Activated CD4-positive, alpha-beta memory T cell treated with anti-CD3 and anti-CD28 coated beads for 36 hours (primary cell): ENCODE results near the gene LGI2. TPM values are rescaled to one million over a fixed set of nuclear protein-coding genes. Genes with fewer than 3 reads are reported as not detected.

Source experiments
- CTCF ChIA-PET: fragments of 350-600 bp; sonication (Branson Sonifier 250); formaldehyde crosslinking; loops from one replicate; lab custom pipeline; 2021; ENCODE audit warnings: antibody characterized with exemption, inconsistent platforms; lab: Charles Lee
- POLR2A ChIA-PET: fragments of 350-600 bp; sonication (Branson Sonifier 250); formaldehyde crosslinking; loops from one replicate; lab custom pipeline; 2021; ENCODE audit warnings: antibody characterized with exemption; lab: Charles Lee
- DNase-seq: peaks from one replicate; pipeline ENCODE4 v3.0.0-alpha.2; 2020
- H3K27ac Mint-ChIP-seq: one replicate; pipeline ENCODE4 v1.8.0; 2021; ENCODE audit warnings: mixed read lengths
- H3K27me3 Mint-ChIP-seq: one replicate; pipeline ENCODE4 v1.8.0; 2021; ENCODE audit warnings: mixed read lengths
- H3K36me3 Mint-ChIP-seq: one replicate; pipeline ENCODE4 v1.8.0; 2021; ENCODE audit warnings: mixed read lengths
- H3K4me1 Mint-ChIP-seq: one replicate; pipeline ENCODE4 v1.8.0; 2021; ENCODE audit warnings: low read depth, mixed read lengths
- H3K4me3 Mint-ChIP-seq: one replicate; pipeline ENCODE4 v1.8.0; 2021; ENCODE audit warnings: mild to moderate bottlenecking, mixed read lengths
- H3K9me3 Mint-ChIP-seq: one replicate; pipeline ENCODE4 v1.8.0; 2021; ENCODE audit warnings: mixed read lengths
- intact Hi-C: fragments of 100-400 bp; cut with micrococcal nuclease; formaldehyde crosslinking; loops from one replicate; pipeline ENCODE4 v1.15.1; 2023
- total RNA-seq, 2 experiments: library from RNA; stranded (reverse); gene quantifications; one replicate each; pipeline ENCODE4 v1.2.3, GENCODE V29; 2021

LGI2 gene
- total RNA-seq, 2 experiments from 2014 or later: not detected

GRCh38 chr4:24969486-24969885 is 61.3 kb downstream of the LGI2 start:
- H3K4me1 Mint-ChIP-seq: no peaks in the 10 kb centered on the region
- POLR2A ChIA-PET: no interaction called here
- no peak for DNase-seq
- CTCF ChIA-PET: interaction anchor here (2.8 kb wide), 1 partner anchor 11 kb away, joined by 14 read pairs; no protein-coding TSS in a partner anchor
- H3K36me3 Mint-ChIP-seq: no peaks in the 10 kb centered on the region
- intact Hi-C loops: no loop called here
- H3K27me3 Mint-ChIP-seq: peaks cover 3% of the 10 kb centered on the region
- peaks cover 20% of the 10 kb centered on the region for H3K9me3 Mint-ChIP-seq
- no peak overlapping the region for H3K27ac Mint-ChIP-seq
- H3K4me3 Mint-ChIP-seq: no peak overlapping the region

DNA sequence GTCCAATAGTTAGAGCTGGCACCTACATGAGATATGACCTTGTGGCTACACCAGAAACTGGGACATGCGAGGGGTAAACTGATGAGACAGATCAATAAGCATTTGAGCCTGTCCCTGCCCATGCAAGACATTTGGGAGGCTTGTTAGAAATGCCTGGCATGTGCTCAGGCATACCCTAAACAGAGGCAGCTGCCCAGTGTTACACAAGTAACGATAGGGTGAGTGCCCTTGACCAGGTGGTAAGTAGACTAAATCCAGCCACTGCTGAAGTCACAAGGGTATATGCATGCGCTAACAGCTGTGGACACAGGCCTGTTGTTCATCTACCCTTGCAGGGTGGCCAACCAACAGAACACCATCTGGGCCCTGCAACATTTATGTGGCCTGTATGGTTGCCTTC is 61.8 kb downstream of the LGI2 start:
- no peak overlapping the region for H3K27ac Mint-ChIP-seq
- CTCF ChIA-PET: interaction anchor here (2.8 kb wide), 1 partner anchor 11 kb away, joined by 14 read pairs; no protein-coding TSS in a partner anchor

DNA sequence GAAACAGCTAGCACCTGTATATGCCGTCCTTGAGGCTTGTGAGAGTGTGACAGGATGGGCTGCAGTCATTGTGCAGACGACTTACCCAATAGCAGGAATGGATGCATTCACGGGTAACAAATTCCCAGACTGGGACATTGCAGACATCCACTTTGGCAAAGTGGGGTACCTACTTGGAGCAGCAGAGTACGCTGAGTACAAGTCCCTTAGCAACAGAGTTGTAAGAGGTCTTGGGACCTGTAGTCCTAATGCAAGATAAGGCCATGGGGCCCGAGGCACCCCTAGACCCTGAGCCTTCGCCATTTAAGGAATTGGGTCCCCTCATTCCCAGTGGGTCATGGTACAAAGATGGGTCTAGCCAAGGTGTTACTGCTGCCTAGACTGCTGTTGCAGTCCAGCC is 62.5 kb downstream of the LGI2 start:
- Mint-ChIP-seq H3K27ac (no peak overlapping the region), H3K9me3 (peaks cover 22% of the 10 kb centered on the region), H3K4me3 (no peak overlapping the region), H3K27me3 (no peaks in the 10 kb centered on the region), H3K36me3 (no peaks in the 10 kb centered on the region), H3K4me1 (no peaks in the 10 kb centered on the region)
- intact Hi-C loops: no loop called here
- DNase-seq: no peak
- POLR2A ChIA-PET: no interaction called here
- CTCF ChIA-PET: interaction anchor here (2.8 kb wide), 1 partner anchor 12 kb away, joined by 14 read pairs; no protein-coding TSS in a partner anchor

More for the DNA sequence above, 61.8 kb downstream of the LGI2 start:
- Mint-ChIP-seq H3K4me3 (no peak overlapping the region), H3K27me3 (no peaks in the 10 kb centered on the region), H3K36me3 (no peaks in the 10 kb centered on the region), H3K4me1 (no peaks in the 10 kb centered on the region), H3K9me3 (peaks cover 22% of the 10 kb centered on the region)
- intact Hi-C loops: no loop called here
- DNase-seq: no peak
- POLR2A ChIA-PET: no interaction called here

GRCh38 chr4:24967346-24967745 is 63.4 kb downstream of the LGI2 start:
- Mint-ChIP-seq H3K4me1 (no peaks in the 10 kb centered on the region), H3K27me3 (no peaks in the 10 kb centered on the region), H3K4me3 (no peak overlapping the region), H3K36me3 (no peaks in the 10 kb centered on the region), H3K9me3 (peaks cover 24% of the 10 kb centered on the region), H3K27ac (no peak overlapping the region)
- POLR2A ChIA-PET: no interaction called here
- no peak for DNase-seq
- CTCF ChIA-PET: interaction anchor here (2.8 kb wide), 1 partner anchor 13 kb away, joined by 14 read pairs; no protein-coding TSS in a partner anchor
- intact Hi-C loops: no loop called here

- H3K4me3 Mint-ChIP-seq: no peak overlapping the region
- no peaks in the 10 kb centered on the region for H3K4me1 Mint-ChIP-seq
- CTCF ChIA-PET: no interaction called here
- no peaks in the 10 kb centered on the region for H3K36me3 Mint-ChIP-seq
- POLR2A ChIA-PET: no interaction called here
- intact Hi-C loops: no loop called here
- DNase-seq: no peak
- peaks cover 24% of the 10 kb centered on the region for H3K9me3 Mint-ChIP-seq
- H3K27ac Mint-ChIP-seq: no peak overlapping the region
- no peaks in the 10 kb centered on the region for H3K27me3 Mint-ChIP-seq
Measured at GRCh38 chr4:24966076-24966475, 64.7 kb downstream of the LGI2 start.

GRCh38 chr4:24965627-24966026 is 65.1 kb downstream of the LGI2 start:
- H3K36me3 Mint-ChIP-seq: no peaks in the 10 kb centered on the region
- H3K9me3 Mint-ChIP-seq: peaks cover 24% of the 10 kb centered on the region
- H3K27ac Mint-ChIP-seq: no peak overlapping the region
- no peaks in the 10 kb centered on the region for H3K4me1 Mint-ChIP-seq
- CTCF ChIA-PET: no interaction called here
- DNase-seq: no peak
- H3K27me3 Mint-ChIP-seq: no peaks in the 10 kb centered on the region
- POLR2A ChIA-PET: no interaction called here
- H3K4me3 Mint-ChIP-seq: no peak overlapping the region
- intact Hi-C loops: no loop called here

GRCh38 chr4:24963277-24963676 is 67.5 kb downstream of the LGI2 start:
- no peak overlapping the region for H3K27ac Mint-ChIP-seq
- peaks cover 24% of the 10 kb centered on the region for H3K9me3 Mint-ChIP-seq
- no peaks in the 10 kb centered on the region for H3K4me1 Mint-ChIP-seq
- no peak for DNase-seq
- no peak overlapping the region for H3K4me3 Mint-ChIP-seq
- intact Hi-C loops: no loop called here
- no peaks in the 10 kb centered on the region for H3K36me3 Mint-ChIP-seq
- POLR2A ChIA-PET: no interaction called here
- no peaks in the 10 kb centered on the region for H3K27me3 Mint-ChIP-seq
- CTCF ChIA-PET: no interaction called here

DNA sequence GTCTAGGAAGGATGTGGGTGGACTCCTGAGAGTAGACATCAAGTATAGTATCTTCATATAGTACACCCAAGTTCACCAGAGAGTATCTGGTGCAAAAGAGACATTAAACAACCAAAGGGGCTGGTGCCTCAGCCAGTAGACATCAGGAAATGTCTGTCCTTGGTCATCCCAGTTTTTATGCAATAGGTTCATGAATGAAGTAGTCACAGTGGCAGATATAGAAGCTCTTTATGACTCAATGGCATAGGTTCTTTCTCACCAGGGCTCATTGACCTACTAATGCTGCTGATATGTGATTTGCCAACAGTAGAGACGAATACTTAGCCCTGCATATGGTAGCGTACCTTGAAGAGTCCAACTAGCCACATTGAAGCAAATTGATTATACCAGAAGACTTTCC is 72.9 kb downstream of the LGI2 start:
- no peak overlapping the region for H3K4me3 Mint-ChIP-seq
- H3K4me1 Mint-ChIP-seq: no peaks in the 10 kb centered on the region
- intact Hi-C loops: no loop called here
- H3K36me3 Mint-ChIP-seq: no peaks in the 10 kb centered on the region
- no peak for DNase-seq
- H3K27ac Mint-ChIP-seq: no peak overlapping the region
- H3K9me3 Mint-ChIP-seq: peaks cover 8% of the 10 kb centered on the region
- ChIA-PET POLR2A (no interaction called here), CTCF (no interaction called here)
- peaks cover 1% of the 10 kb centered on the region for H3K27me3 Mint-ChIP-seq

DNA sequence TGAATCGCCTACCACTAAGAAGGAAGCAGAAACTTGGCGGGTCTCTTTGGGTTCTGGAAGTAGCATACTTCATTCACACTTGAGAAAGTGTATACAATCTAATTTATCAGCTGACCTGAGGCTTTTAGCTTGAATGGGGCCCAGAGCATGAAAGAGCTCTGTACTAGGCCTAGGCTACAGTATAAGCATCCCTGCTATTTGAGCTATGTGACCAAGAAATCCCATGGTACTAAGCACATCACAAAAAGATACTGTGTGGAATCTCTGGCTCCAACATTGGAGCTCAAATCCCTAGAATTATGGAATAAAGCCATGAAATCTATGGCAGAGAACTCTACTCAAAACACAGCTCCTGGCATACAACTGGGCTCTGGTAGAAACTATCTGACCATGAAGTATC is 74.0 kb downstream of the LGI2 start:
- no peaks in the 10 kb centered on the region for H3K36me3 Mint-ChIP-seq
- peaks cover 7% of the 10 kb centered on the region for H3K9me3 Mint-ChIP-seq
- H3K4me1 Mint-ChIP-seq: no peaks in the 10 kb centered on the region
- H3K27ac Mint-ChIP-seq: no peak overlapping the region
- H3K27me3 Mint-ChIP-seq: peaks cover 2% of the 10 kb centered on the region
- POLR2A ChIA-PET: no interaction called here
- no peak overlapping the region for H3K4me3 Mint-ChIP-seq
- DNase-seq: no peak
- intact Hi-C loops: no loop called here
- CTCF ChIA-PET: interaction anchor here (0.6 kb wide), 1 partner anchor 23 kb away, joined by 3 read pairs; no protein-coding TSS in a partner anchor

DNA sequence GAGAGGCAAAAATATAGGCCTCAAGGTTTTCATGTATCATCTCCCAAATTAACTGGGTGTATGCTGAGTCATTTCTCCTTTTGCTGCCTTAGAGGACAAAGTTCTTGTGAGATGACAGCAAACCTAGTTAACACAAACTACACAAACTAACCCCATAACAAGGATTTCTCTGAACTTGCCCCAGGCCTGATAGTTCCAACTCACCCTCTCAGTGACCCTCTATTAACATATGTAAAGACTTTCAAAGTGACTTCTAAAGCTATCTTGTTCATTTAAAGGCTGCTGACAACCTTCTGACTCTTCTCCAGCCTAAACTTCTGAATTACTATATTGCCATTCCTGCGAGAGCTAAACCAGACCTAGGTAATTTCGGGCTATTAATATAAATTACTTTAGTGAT is 74.7 kb downstream of the LGI2 start:
- Mint-ChIP-seq H3K36me3 (no peaks in the 10 kb centered on the region), H3K4me3 (no peak overlapping the region), H3K27ac (no peak overlapping the region), H3K27me3 (peaks cover 2% of the 10 kb centered on the region), H3K9me3 (peaks cover 7% of the 10 kb centered on the region), H3K4me1 (no peaks in the 10 kb centered on the region)
- DNase-seq: no peak
- intact Hi-C loops: no loop called here
- CTCF ChIA-PET: no interaction called here
- POLR2A ChIA-PET: no interaction called here

GRCh38 chr4:24952667-24953066 is 78.1 kb downstream of the LGI2 start:
- H3K27me3 Mint-ChIP-seq: peaks cover 2% of the 10 kb centered on the region
- H3K4me1 Mint-ChIP-seq: no peaks in the 10 kb centered on the region
- intact Hi-C loops: no loop called here
- H3K9me3 Mint-ChIP-seq: peaks cover 7% of the 10 kb centered on the region
- ChIA-PET POLR2A (no interaction called here), CTCF (no interaction called here)
- no peak for DNase-seq
- no peak overlapping the region for H3K27ac Mint-ChIP-seq
- H3K36me3 Mint-ChIP-seq: no peaks in the 10 kb centered on the region
- no peak overlapping the region for H3K4me3 Mint-ChIP-seq

GRCh38 chr4:24949970-24950369 is 80.8 kb downstream of the LGI2 start:
- Mint-ChIP-seq H3K9me3 (peaks cover 11% of the 10 kb centered on the region), H3K27ac (no peak overlapping the region), H3K4me3 (no peak overlapping the region), H3K36me3 (no peaks in the 10 kb centered on the region), H3K4me1 (no peaks in the 10 kb centered on the region), H3K27me3 (peaks cover 1% of the 10 kb centered on the region)
- no peak for DNase-seq
- ChIA-PET POLR2A (no interaction called here), CTCF (no interaction called here)
- intact Hi-C loops: no loop called here
